ENCODE measurements around the gene CRTAC1.

Gene CRTAC1

GRCh38 chr10:98067165-98067564 lies 36.7 kb upstream of the CRTAC1 start:
- no peak for DNase-seq
- no peak for TF ChIP-seq CTCF (IDR thresholded peaks at IDR 0.05; ENCODE audit: low read depth, low read length)
- H3K4me3 ChIP-seq (ENCODE audit: low read depth, low read length), result no peak overlapping the region
- no peaks in the 10 kb centered on the region for H3K36me3 ChIP-seq
- no peaks in the 10 kb centered on the region for H3K27me3 ChIP-seq (ENCODE audit: insufficient read depth, low read depth, severe bottlenecking)
- H3K27ac ChIP-seq, result no peak overlapping the region
- H3K9me3 ChIP-seq (ENCODE audit: severe bottlenecking), result peaks cover 5% of the 10 kb centered on the region

GRCh38 chr10:98063740-98064027 lies 33.3 kb upstream of the CRTAC1 start:
- no peak for DNase-seq
- Histone ChIP-seq H3K27ac (peak overlapping the region; percentile 90), H3K9me3 (ENCODE audit: severe bottlenecking) (no peaks in the 10 kb centered on the region), H3K27me3 (ENCODE audit: insufficient read depth, low read depth, severe bottlenecking) (no peaks in the 10 kb centered on the region), H3K4me3 (ENCODE audit: low read depth, low read length) (no peak overlapping the region), H3K36me3 (no peaks in the 10 kb centered on the region)
- TF ChIP-seq CTCF (IDR thresholded peaks at IDR 0.05; ENCODE audit: low read depth, low read length), result no peak

GRCh38 chr10:98062424-98062823 lies 32.0 kb upstream of the CRTAC1 start:
- Histone ChIP-seq H3K36me3 (no peaks in the 10 kb centered on the region), H3K9me3 (ENCODE audit: severe bottlenecking) (no peaks in the 10 kb centered on the region), H3K27me3 (ENCODE audit: insufficient read depth, low read depth, severe bottlenecking) (no peaks in the 10 kb centered on the region), H3K27ac (peak overlapping the region; percentile 90), H3K4me3 (ENCODE audit: low read depth, low read length) (peak overlapping the region; percentile 39)
- TF ChIP-seq CTCF (IDR thresholded peaks at IDR 0.05; ENCODE audit: low read depth, low read length), result no peak
- DNase-seq, result peak; percentile 94

- TF ChIP-seq CTCF (IDR thresholded peaks at IDR 0.05; ENCODE audit: low read depth, low read length), result no peak
- Histone ChIP-seq H3K27ac (no peak overlapping the region), H3K36me3 (no peaks in the 10 kb centered on the region), H3K9me3 (ENCODE audit: severe bottlenecking) (no peaks in the 10 kb centered on the region), H3K4me3 (ENCODE audit: low read depth, low read length) (no peak overlapping the region), H3K27me3 (ENCODE audit: insufficient read depth, low read depth, severe bottlenecking) (no peaks in the 10 kb centered on the region)
- no peak for DNase-seq
Measured at GRCh38 chr10:98060079-98060478, 29.7 kb upstream of the CRTAC1 start.

GRCh38 chr10:98058295-98058694 lies 27.9 kb upstream of the CRTAC1 start:
- Histone ChIP-seq H3K27ac (no peak overlapping the region), H3K36me3 (no peaks in the 10 kb centered on the region), H3K4me3 (ENCODE audit: low read depth, low read length) (no peak overlapping the region), H3K27me3 (ENCODE audit: insufficient read depth, low read depth, severe bottlenecking) (no peaks in the 10 kb centered on the region), H3K9me3 (ENCODE audit: severe bottlenecking) (no peaks in the 10 kb centered on the region)
- no peak for TF ChIP-seq CTCF (IDR thresholded peaks at IDR 0.05; ENCODE audit: low read depth, low read length)
- DNase-seq, result no peak

- no peak for DNase-seq
- Histone ChIP-seq H3K36me3 (no peaks in the 10 kb centered on the region), H3K4me3 (ENCODE audit: low read depth, low read length) (no peak overlapping the region), H3K9me3 (ENCODE audit: severe bottlenecking) (no peaks in the 10 kb centered on the region), H3K27ac (peak overlapping the region; percentile 8; the same call in 1 of the 2 replicates), H3K27me3 (ENCODE audit: insufficient read depth, low read depth, severe bottlenecking) (no peaks in the 10 kb centered on the region)
- TF ChIP-seq CTCF (IDR thresholded peaks at IDR 0.05; ENCODE audit: low read depth, low read length), result no peak
Measured at GRCh38 chr10:98055841-98056516, 25.6 kb upstream of the CRTAC1 start.

All from WERI-Rb-1 (cell line).